ENCODE measurements around the gene PRMT1.

The PRMT1 gene

GRCh38 chr19:49710372-49710951, 33.4 kb downstream of the PRMT1 start:
- H3K27ac ChIP-seq (ENCODE audit: low read depth, low read length) = no peak overlapping the region
- no peak overlapping the region for H3K9ac ChIP-seq (ENCODE audit: low read length)
- no peak for DNase-seq
- no peaks in the 10 kb centered on the region for H3K36me3 ChIP-seq (ENCODE audit: control insufficient read depth, insufficient read depth, low read length)
- no peak overlapping the region for H3K56ac ChIP-seq (ENCODE audit: low read length)
- H3K18ac ChIP-seq (ENCODE audit: low read length) = no peak overlapping the region
- no peak overlapping the region for H2BK120ac ChIP-seq (ENCODE audit: low read depth, low read length)
- H3K23ac ChIP-seq (ENCODE audit: low read length) = no peak overlapping the region
- no peak overlapping the region for H4K5ac ChIP-seq (ENCODE audit: low read length)
- no peak overlapping the region for H4K8ac ChIP-seq (ENCODE audit: low read depth, low read length)
- H3K4me1 ChIP-seq (ENCODE audit: control insufficient read depth, low read depth, low read length) = no peaks in the 10 kb centered on the region
- WGBS (ENCODE audit: extremely low coverage, insufficient coverage, low lambda C conversion rate) = no CpG with 5 or more reads among the region's 20 CpGs
- H3K79me2 ChIP-seq (ENCODE audit: control insufficient read depth, insufficient read depth, low read length) = no peaks in the 10 kb centered on the region
- no peaks in the 10 kb centered on the region for H3K79me1 ChIP-seq (ENCODE audit: low read length)
- no peak overlapping the region for H2BK15ac ChIP-seq (replicated peaks; ENCODE audit: low read depth)
- H3K4me3 ChIP-seq (ENCODE audit: low read length) = no peak overlapping the region
- no peak overlapping the region for H3K4ac ChIP-seq (ENCODE audit: low read depth, low read length)
- no peak overlapping the region for H2BK5ac ChIP-seq (ENCODE audit: low read length)
- no peaks in the 10 kb centered on the region for H3K27me3 ChIP-seq (ENCODE audit: insufficient read depth, low read length, poor library complexity)
- no peak overlapping the region for H2AK5ac ChIP-seq (ENCODE audit: low read length)
- no peak overlapping the region for H3K4me2 ChIP-seq (ENCODE audit: low read length)

DNA sequence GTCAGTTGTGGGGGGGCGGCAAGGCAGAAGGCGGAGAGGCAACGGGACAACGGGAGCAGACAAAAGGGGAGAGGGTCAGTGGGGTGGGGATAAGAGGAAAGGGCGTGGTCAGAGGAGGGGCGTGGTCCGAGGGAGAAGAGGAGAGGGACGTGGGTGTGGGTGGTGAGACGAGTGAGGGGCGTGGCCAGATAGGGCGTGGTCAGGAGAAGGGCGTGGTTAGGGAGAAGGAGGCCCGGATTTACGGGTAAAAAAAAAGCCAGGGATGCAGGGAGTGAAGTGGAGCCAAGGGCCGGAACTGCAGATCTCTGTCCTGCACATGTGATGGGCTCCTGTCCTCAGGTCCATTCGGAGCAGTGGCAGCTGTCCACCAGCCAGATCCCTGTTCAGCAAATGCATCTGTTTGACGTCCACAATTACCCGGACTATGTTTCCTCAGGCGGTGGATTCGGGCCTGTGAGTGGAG, 35.4 kb downstream of the PRMT1 start:
- Histone ChIP-seq H4K5ac (ENCODE audit: low read length) (no peak overlapping the region), H3K4me1 (ENCODE audit: control insufficient read depth, low read depth, low read length) (no peaks in the 10 kb centered on the region), H4K8ac (ENCODE audit: low read depth, low read length) (no peak overlapping the region), H3K23ac (ENCODE audit: low read length) (no peak overlapping the region), H3K27me3 (ENCODE audit: insufficient read depth, low read length, poor library complexity) (no peaks in the 10 kb centered on the region), H2BK5ac (ENCODE audit: low read length) (no peak overlapping the region), H2AK5ac (ENCODE audit: low read length) (no peak overlapping the region), H3K9ac (ENCODE audit: low read length) (no peak overlapping the region), H2BK120ac (ENCODE audit: low read depth, low read length) (no peak overlapping the region), H3K56ac (ENCODE audit: low read length) (peak overlapping the region; percentile 49), H3K4me2 (ENCODE audit: low read length) (no peak overlapping the region), H3K4ac (ENCODE audit: low read depth, low read length) (no peak overlapping the region), H3K4me3 (ENCODE audit: low read length) (no peak overlapping the region), H3K18ac (ENCODE audit: low read length) (no peak overlapping the region), H2BK15ac (replicated peaks; ENCODE audit: low read depth) (no peak overlapping the region), H3K79me2 (ENCODE audit: control insufficient read depth, insufficient read depth, low read length) (no peaks in the 10 kb centered on the region), H3K27ac (ENCODE audit: low read depth, low read length) (no peak overlapping the region), H3K36me3 (ENCODE audit: control insufficient read depth, insufficient read depth, low read length) (no peaks in the 10 kb centered on the region), H3K79me1 (ENCODE audit: low read length) (no peaks in the 10 kb centered on the region)
- peak; percentile 79 for DNase-seq
- WGBS (ENCODE audit: extremely low coverage, insufficient coverage, low lambda C conversion rate) = no CpG with 5 or more reads among the region's 20 CpGs

DNA sequence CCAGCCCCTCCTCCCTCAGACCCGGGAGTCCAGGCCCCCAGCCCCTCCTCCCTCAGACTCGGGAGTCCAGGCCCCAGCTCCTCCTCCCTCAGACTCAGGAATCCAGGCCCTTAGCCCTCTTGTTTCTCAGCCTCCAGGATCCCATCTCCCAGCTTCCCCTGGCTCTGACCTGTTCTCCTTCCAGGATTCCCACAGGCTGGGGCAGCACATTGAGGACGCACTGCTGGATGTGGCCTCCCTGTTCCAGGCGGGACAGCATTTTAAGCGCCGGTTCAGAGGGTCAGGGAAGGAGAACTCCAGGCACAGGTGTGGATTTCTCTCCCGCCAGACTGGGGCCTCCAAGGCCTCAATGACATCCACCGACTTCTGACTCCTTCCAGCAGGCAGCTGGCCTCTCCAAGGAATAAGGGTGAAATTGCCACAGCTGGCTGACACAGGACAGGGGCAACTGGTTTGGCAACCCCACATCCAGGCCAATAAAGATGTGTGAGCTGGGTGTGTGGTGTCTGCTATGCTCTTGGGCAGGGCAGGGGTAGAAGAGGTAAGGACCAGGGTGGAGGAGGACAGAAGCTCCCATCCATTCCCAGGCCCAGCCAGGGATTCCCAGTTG, 36.3 kb downstream of the PRMT1 start:
- H3K4ac ChIP-seq (ENCODE audit: low read depth, low read length) = no peak overlapping the region
- no peak overlapping the region for H4K8ac ChIP-seq (ENCODE audit: low read depth, low read length)
- H3K23ac ChIP-seq (ENCODE audit: low read length) = no peak overlapping the region
- H2AK5ac ChIP-seq (ENCODE audit: low read length) = no peak overlapping the region
- H3K27ac ChIP-seq (ENCODE audit: low read depth, low read length) = no peak overlapping the region
- H3K4me3 ChIP-seq (ENCODE audit: low read length) = no peak overlapping the region
- H2BK15ac ChIP-seq (replicated peaks; ENCODE audit: low read depth) = no peak overlapping the region
- DNase-seq = no peak
- H3K27me3 ChIP-seq (ENCODE audit: insufficient read depth, low read length, poor library complexity) = no peaks in the 10 kb centered on the region
- no peak overlapping the region for H3K9ac ChIP-seq (ENCODE audit: low read length)
- no peak overlapping the region for H3K18ac ChIP-seq (ENCODE audit: low read length)
- H3K4me2 ChIP-seq (ENCODE audit: low read length) = no peak overlapping the region
- no CpG with 5 or more reads among the region's 8 CpGs for WGBS (ENCODE audit: extremely low coverage, insufficient coverage, low lambda C conversion rate)
- H4K5ac ChIP-seq (ENCODE audit: low read length) = no peak overlapping the region
- no peaks in the 10 kb centered on the region for H3K4me1 ChIP-seq (ENCODE audit: control insufficient read depth, low read depth, low read length)
- no peaks in the 10 kb centered on the region for H3K36me3 ChIP-seq (ENCODE audit: control insufficient read depth, insufficient read depth, low read length)
- H3K56ac ChIP-seq (ENCODE audit: low read length) = no peak overlapping the region
- H3K79me1 ChIP-seq (ENCODE audit: low read length) = no peaks in the 10 kb centered on the region
- H2BK5ac ChIP-seq (ENCODE audit: low read length) = no peak overlapping the region
- H3K79me2 ChIP-seq (ENCODE audit: control insufficient read depth, insufficient read depth, low read length) = no peaks in the 10 kb centered on the region
- H2BK120ac ChIP-seq (ENCODE audit: low read depth, low read length) = no peak overlapping the region

- Histone ChIP-seq H3K56ac (ENCODE audit: low read length) (no peak overlapping the region), H2BK120ac (ENCODE audit: low read depth, low read length) (no peak overlapping the region), H4K8ac (ENCODE audit: low read depth, low read length) (no peak overlapping the region), H3K79me2 (ENCODE audit: control insufficient read depth, insufficient read depth, low read length) (no peaks in the 10 kb centered on the region), H4K5ac (ENCODE audit: low read length) (no peak overlapping the region), H3K18ac (ENCODE audit: low read length) (no peak overlapping the region), H2BK5ac (ENCODE audit: low read length) (no peak overlapping the region), H3K36me3 (ENCODE audit: control insufficient read depth, insufficient read depth, low read length) (no peaks in the 10 kb centered on the region), H3K4me2 (ENCODE audit: low read length) (no peak overlapping the region), H3K9ac (ENCODE audit: low read length) (no peak overlapping the region), H3K23ac (ENCODE audit: low read length) (no peak overlapping the region), H3K27me3 (ENCODE audit: insufficient read depth, low read length, poor library complexity) (no peaks in the 10 kb centered on the region), H2BK15ac (replicated peaks; ENCODE audit: low read depth) (no peak overlapping the region), H3K27ac (ENCODE audit: low read depth, low read length) (no peak overlapping the region), H3K4me1 (ENCODE audit: control insufficient read depth, low read depth, low read length) (no peaks in the 10 kb centered on the region), H2AK5ac (ENCODE audit: low read length) (no peak overlapping the region), H3K4me3 (ENCODE audit: low read length) (no peak overlapping the region), H3K4ac (ENCODE audit: low read depth, low read length) (no peak overlapping the region), H3K79me1 (ENCODE audit: low read length) (no peaks in the 10 kb centered on the region)
- no peak for DNase-seq
- WGBS (ENCODE audit: extremely low coverage, insufficient coverage, low lambda C conversion rate) = no CpG with 5 or more reads among the region's 3 CpGs
Observed at GRCh38 chr19:49716154-49716553, 39.1 kb downstream of the PRMT1 start.

DNA sequence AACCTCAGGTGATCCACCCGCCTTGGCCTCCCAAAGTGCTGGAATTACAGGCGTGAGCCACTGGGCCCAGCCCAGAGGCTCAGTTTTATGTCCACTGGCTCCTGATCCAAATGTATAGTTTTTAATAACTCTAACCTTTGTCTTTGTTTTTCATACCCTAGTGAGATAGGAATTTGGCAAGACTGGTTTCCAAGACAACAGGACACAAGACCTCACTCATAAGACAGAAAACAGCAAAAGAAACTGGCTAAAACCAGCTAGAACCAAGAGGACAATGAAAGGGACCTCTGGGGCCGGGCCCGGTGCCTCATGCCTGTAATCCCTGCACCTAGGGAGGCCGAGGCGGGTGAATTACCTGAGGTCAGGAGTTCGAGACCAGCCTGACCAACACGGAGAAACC, 41.4 kb downstream of the PRMT1 start:
- Histone ChIP-seq H3K27me3 (ENCODE audit: insufficient read depth, low read length, poor library complexity) (no peaks in the 10 kb centered on the region), H3K79me1 (ENCODE audit: low read length) (no peaks in the 10 kb centered on the region), H2BK5ac (ENCODE audit: low read length) (no peak overlapping the region), H2BK15ac (replicated peaks; ENCODE audit: low read depth) (no peak overlapping the region), H2AK5ac (ENCODE audit: low read length) (no peak overlapping the region), H3K4me1 (ENCODE audit: control insufficient read depth, low read depth, low read length) (no peaks in the 10 kb centered on the region), H3K4ac (ENCODE audit: low read depth, low read length) (no peak overlapping the region), H3K4me3 (ENCODE audit: low read length) (no peak overlapping the region), H3K27ac (ENCODE audit: low read depth, low read length) (no peak overlapping the region), H4K8ac (ENCODE audit: low read depth, low read length) (no peak overlapping the region), H3K23ac (ENCODE audit: low read length) (no peak overlapping the region), H3K9ac (ENCODE audit: low read length) (no peak overlapping the region), H3K56ac (ENCODE audit: low read length) (no peak overlapping the region), H3K18ac (ENCODE audit: low read length) (no peak overlapping the region), H2BK120ac (ENCODE audit: low read depth, low read length) (no peak overlapping the region), H3K4me2 (ENCODE audit: low read length) (no peak overlapping the region), H4K5ac (ENCODE audit: low read length) (no peak overlapping the region), H3K36me3 (ENCODE audit: control insufficient read depth, insufficient read depth, low read length) (no peaks in the 10 kb centered on the region), H3K79me2 (ENCODE audit: control insufficient read depth, insufficient read depth, low read length) (no peaks in the 10 kb centered on the region)
- no CpG with 5 or more reads among the region's 8 CpGs for whole genome bisulfite sequencing (ENCODE audit: extremely low coverage, insufficient coverage, low lambda C conversion rate)
- peak; percentile 50 for DNase-seq

GRCh38 chr19:49718991-49719390, 41.9 kb downstream of the PRMT1 start:
- WGBS (ENCODE audit: extremely low coverage, insufficient coverage, low lambda C conversion rate) = no CpG with 5 or more reads among the region's 6 CpGs
- no peak overlapping the region for H4K8ac ChIP-seq (ENCODE audit: low read depth, low read length)
- H3K27me3 ChIP-seq (ENCODE audit: insufficient read depth, low read length, poor library complexity) = no peaks in the 10 kb centered on the region
- no peak overlapping the region for H2BK5ac ChIP-seq (ENCODE audit: low read length)
- no peak overlapping the region for H2BK120ac ChIP-seq (ENCODE audit: low read depth, low read length)
- no peaks in the 10 kb centered on the region for H3K79me2 ChIP-seq (ENCODE audit: control insufficient read depth, insufficient read depth, low read length)
- no peak overlapping the region for H3K9ac ChIP-seq (ENCODE audit: low read length)
- H3K4me1 ChIP-seq (ENCODE audit: control insufficient read depth, low read depth, low read length) = no peaks in the 10 kb centered on the region
- no peak overlapping the region for H3K18ac ChIP-seq (ENCODE audit: low read length)
- H3K56ac ChIP-seq (ENCODE audit: low read length) = no peak overlapping the region
- no peaks in the 10 kb centered on the region for H3K79me1 ChIP-seq (ENCODE audit: low read length)
- H2BK15ac ChIP-seq (replicated peaks; ENCODE audit: low read depth) = no peak overlapping the region
- H3K4me3 ChIP-seq (ENCODE audit: low read length) = no peak overlapping the region
- H3K23ac ChIP-seq (ENCODE audit: low read length) = no peak overlapping the region
- no peak overlapping the region for H3K4me2 ChIP-seq (ENCODE audit: low read length)
- no peak overlapping the region for H4K5ac ChIP-seq (ENCODE audit: low read length)
- no peak overlapping the region for H3K27ac ChIP-seq (ENCODE audit: low read depth, low read length)
- peak; percentile 55 for DNase-seq
- H3K36me3 ChIP-seq (ENCODE audit: control insufficient read depth, insufficient read depth, low read length) = no peaks in the 10 kb centered on the region
- no peak overlapping the region for H2AK5ac ChIP-seq (ENCODE audit: low read length)
- no peak overlapping the region for H3K4ac ChIP-seq (ENCODE audit: low read depth, low read length)

All from mesendoderm (in vitro differentiated cells).